HCT116 (cell line): Measurements from ENCODE around the gene BLCAP. TPM values are rescaled to one million over a fixed set of nuclear protein-coding genes. Genes with fewer than 3 reads are reported as not detected.

Source experiments
- ATAC-seq: fragments of 200-7000 bp; cut with Tn5 transposase; 2 replicates; pipeline ENCODE4 v1.9.1; 2020; ENCODE audit warnings: mild to moderate bottlenecking, moderate library complexity
- BruUV-seq: library from RNA; stranded (reverse); fragments of 400-500 nt; replicated peaks from 2 replicates; lab custom pipeline; 2021; lab: Mats Ljungman, UMichigan
- CTCF ChIA-PET: fragments of 300-600 bp; sonication (Branson Sonifier 250); formaldehyde crosslinking; loops from one replicate; lab custom pipeline; 2021; ENCODE audit warnings: antibody characterized with exemption; lab: Charles Lee
- POLR2A ChIA-PET: fragments of 300-600, 350-600 bp; sonication (Branson Sonifier 250); formaldehyde crosslinking; loops from one replicate; lab custom pipeline; 2021; ENCODE audit warnings: antibody characterized with exemption; lab: Charles Lee
- RAD21 ChIA-PET, 2 experiments: fragments of 300-600 bp; sonication (Branson Sonifier 250); formaldehyde crosslinking; loops; one replicate each; lab custom pipeline; 2023; ENCODE audit warnings: low total read pairs in 2 of 2; ENCODE audit not compliant: uncharacterized antibody in 2 of 2, unreplicated experiment in 2 of 2, low non-redundant PET in 1 of 2; lab: Charles Lee
- DNase-seq: peaks from one replicate; pipeline ENCODE4 v3.0.0-alpha.2; 2010; ENCODE audit warnings: low read depth, low spot score
- H2AFZ ChIP-seq: fragments of 200-600 bp; shearing (Covaris generic), sonication (generic); 2 replicates; pipeline ENCODE4 v1.6.1; 2017; ENCODE audit warnings: low read depth, mixed run types, mixed read lengths, antibody characterized with exemption, low read length; ENCODE audit not compliant: poor library complexity, severe bottlenecking
- H3K27ac ChIP-seq: 2 replicates; pipeline ENCODE4 v1.5.1; 2012; ENCODE audit warnings: low read depth, low read length
- H3K27me3 ChIP-seq: fragments of 200-600 bp; sonication (generic); 2 replicates; pipeline ENCODE4 v1.6.1; 2016; ENCODE audit warnings: mixed run types, low read length, mixed read lengths; ENCODE audit not compliant: insufficient read depth
- H3K36me3 ChIP-seq, 2 experiments: fragments of 200-500 bp in 1 of 2; fragments of 200-600 bp in 1 of 2; sonication (Bioruptor generic) in 1 of 2; sonication (generic) in 1 of 2; 2 replicates each; pipeline versions ENCODE4 v1.5.1 to v1.6.1; 2014 to 2016; ENCODE audit warnings: low read length in 2 of 2, inconsistent platforms in 1 of 2, mixed read lengths in 1 of 2, mixed run types in 1 of 2; ENCODE audit not compliant: insufficient read depth in 2 of 2, control insufficient read depth in 1 of 2
- H3K4me1 ChIP-seq, 2 experiments: fragments of 200-600 bp in 1 of 2; sonication (generic) in 1 of 2; 2 replicates each; pipeline versions ENCODE4 v1.5.1 to v1.6.1; 2012 to 2017; ENCODE audit warnings: low read length in 2 of 2, inconsistent platforms in 1 of 2, mild to moderate bottlenecking in 1 of 2, mixed read lengths in 1 of 2, mixed run types in 1 of 2, moderate library complexity in 1 of 2; ENCODE audit not compliant: insufficient read depth in 2 of 2, control insufficient read depth in 1 of 2
- H3K4me2 ChIP-seq: fragments of 200-600 bp; sonication (generic); 2 replicates; pipeline ENCODE4 v1.6.1; 2017; ENCODE audit warnings: mixed run types, low read length, mixed read lengths
- H3K4me3 ChIP-seq, 2 experiments: fragments of 200-600 bp in 1 of 2; sonication (generic) in 1 of 2; replicated peaks in 1 of 2; 2 replicates each; pipeline ENCODE4 v1.5.1; 2011 to 2016; ENCODE audit warnings: low read length in 2 of 2, control low read depth in 1 of 2, low read depth in 1 of 2, mild to moderate bottlenecking in 1 of 2, mixed read lengths in 1 of 2, mixed run types in 1 of 2
- H3K79me2 ChIP-seq: fragments of 200-600 bp; sonication (generic); 2 replicates; pipeline ENCODE4 v1.6.1; 2017; ENCODE audit warnings: mild to moderate bottlenecking, mixed run types, low read length, moderate library complexity, mixed read lengths; ENCODE audit not compliant: insufficient read depth
- H3K9ac ChIP-seq: fragments of 200-600 bp; sonication (generic); 2 replicates; pipeline ENCODE4 v1.6.1; 2016; ENCODE audit warnings: low read length, mixed read lengths
- H3K9me2 ChIP-seq: fragments of 200-600 bp; sonication (generic), shearing (Covaris generic); 2 replicates; pipeline ENCODE4 v1.6.1; 2017; ENCODE audit warnings: mixed run types, mild to moderate bottlenecking, moderate library complexity; ENCODE audit not compliant: insufficient read depth
- H3K9me3 ChIP-seq, 2 experiments: fragments of 200-500 bp in 1 of 2; fragments of 200-600 bp in 1 of 2; sonication (Bioruptor generic) in 1 of 2; sonication (generic) in 1 of 2; 2 replicates each; pipeline ENCODE4 v1.6.1; 2014 to 2017; ENCODE audit warnings: low read length in 2 of 2, mixed read lengths in 2 of 2, inconsistent platforms in 1 of 2, low read depth in 1 of 2, mild to moderate bottlenecking in 1 of 2, mixed run types in 1 of 2, moderate library complexity in 1 of 2; ENCODE audit not compliant: control insufficient read depth in 1 of 2, insufficient read depth in 1 of 2
- H4K20me1 ChIP-seq: fragments of 200-600 bp; sonication (generic), shearing (Covaris generic); 2 replicates; pipeline ENCODE4 v1.6.1; 2017; ENCODE audit warnings: mixed run types, mild to moderate bottlenecking, moderate library complexity; ENCODE audit not compliant: insufficient read depth
- CEBPB ChIP-seq: IDR thresholded peaks from 2 replicates; pipeline ENCODE4 v1.6.1; 2012; ENCODE audit warnings: low read depth
- ELF1 ChIP-seq: IDR thresholded peaks from 2 replicates; pipeline ENCODE4 v1.6.1; 2012; ENCODE audit warnings: low read depth, borderline replicate concordance
- EZH2phosphoT487 ChIP-seq: fragments of 200-600 bp; IDR thresholded peaks from 2 replicates; pipeline ENCODE4 v1.6.1; 2018; ENCODE audit warnings: antibody characterized with exemption, borderline replicate concordance
- MAX ChIP-seq: IDR thresholded peaks from 2 replicates; pipeline ENCODE4 v1.6.1; 2012
- POLR2AphosphoS5 ChIP-seq: IDR thresholded peaks from 2 replicates; pipeline ENCODE4 v1.6.1; 2011; ENCODE audit warnings: mild to moderate bottlenecking, low read depth, low read length, moderate library complexity
- RAD21 ChIP-seq: IDR thresholded peaks from 2 replicates; pipeline ENCODE4 v1.6.1; 2012; ENCODE audit warnings: low read depth, mild to moderate bottlenecking
- ZBTB33 ChIP-seq: IDR thresholded peaks from 2 replicates; pipeline ENCODE4 v1.6.1; 2011; ENCODE audit warnings: mild to moderate bottlenecking, low read length, moderate library complexity; ENCODE audit not compliant: insufficient replicate concordance; ENCODE audit errors: extremely low read depth
- intact Hi-C: fragments of 100-400 bp; cut with micrococcal nuclease; formaldehyde crosslinking; loops from 2 replicates; pipeline ENCODE4 v1.10.0; 2022
- total RNA-seq: library from RNA; stranded (reverse); gene quantifications from one replicate; pipeline ENCODE4 v1.2.1, GENCODE V29; 2021; ENCODE audit not compliant: unreplicated experiment

Gene BLCAP
- total RNA-seq, 1 experiment from 2014 or later = 27.5 TPM

GRCh38 chr20:37567331-37567665, 39.6 kb upstream of the BLCAP start (continued):
- TF ChIP-seq POLR2AphosphoS5 = no peak
- TF ChIP-seq CEBPB = no peak
- no peak for TF ChIP-seq MAX
- TF ChIP-seq ELF1 = no peak
- no peak for TF ChIP-seq RAD21
- no peak for TF ChIP-seq ZBTB33

GRCh38 chr20:37566590-37567330, 39.1 kb upstream of the BLCAP start:
- Histone ChIP-seq H3K4me2 (no peak overlapping the region), H3K27ac (no peak overlapping the region), H4K20me1 (no peaks in the 10 kb centered on the region), H2AFZ (no peak overlapping the region), H3K9me3 (no peaks in the 10 kb centered on the region), H3K27me3 (peaks cover 51% of the 10 kb centered on the region), H3K79me2 (no peaks in the 10 kb centered on the region), H3K4me1 (peaks cover 4 to 9% of the 10 kb centered on the region in 2 experiments; a peak in 1 of 4 replicates), H3K9ac (no peak overlapping the region), H3K36me3 (no peaks in the 10 kb centered on the region), H3K4me3 (no peak overlapping the region), H3K9me2 (no peaks in the 10 kb centered on the region)
- ATAC-seq (no peak), DNase-seq (no peak)
- ChIA-PET RAD21 (no interaction called here), CTCF (interaction anchor here (1.0 to 1.2 kb wide), 2 partner anchors 426 to 654 kb away, joined by 3 to 5 read pairs; no protein-coding TSS in a partner anchor), POLR2A (no interaction called here)
- no TSS peak for BruUV-seq
- no peak for TF ChIP-seq EZH2phosphoT487
- intact Hi-C loops = loop anchor here (10.0 kb wide), 1 partner anchor 598 kb away; the partner anchor contains the start of gene TGM2
